LNCAP (cell line): ENCODE measurements around the gene SKIDA1.

Experiments
- CTCF ChIP-seq: fragments of 450-650 bp; IDR thresholded peaks from 2 replicates; pipeline ENCODE4 v1.5.1; 2017; ENCODE audit warnings: mild to moderate bottlenecking

SKIDA1 gene

GRCh38 chr10:21519941-21520436 is 5.5 kb downstream of the SKIDA1 start:
- TF ChIP-seq CTCF = no peak

GRCh38 chr10:21519397-21519933 is 6.0 kb downstream of the SKIDA1 start:
- TF ChIP-seq CTCF = no peak

GRCh38 chr10:21518641-21519396 is 6.7 kb downstream of the SKIDA1 start:
- TF ChIP-seq CTCF = no peak

GRCh38 chr10:21518149-21518640 is 7.3 kb downstream of the SKIDA1 start:
- TF ChIP-seq CTCF = no peak

- no peak; the same call in 1 of the 2 replicates for TF ChIP-seq CTCF
Measured at GRCh38 chr10:21517134-21518031, 8.1 kb downstream of the SKIDA1 start.

GRCh38 chr10:21516242-21517131 is 9.0 kb downstream of the SKIDA1 start:
- TF ChIP-seq CTCF = no peak
